ENCODE measurements around the gene TAF11L3. TPM values are rescaled to one million over a fixed set of nuclear protein-coding genes. Genes with fewer than 3 reads are reported as not detected.
"Not testable (repeated sequence)": the region's sequence is repeated elsewhere in the genome, so short reads cannot be mapped to it uniquely, and the experiment has no call there.

The TAF11L3 gene
- total RNA-seq (2014; rRNA removed; shearing (Covaris generic)) (not detected in 2 replicates), total RNA-seq (2022) (not detected in 2 replicates), Bru-seq, nascent RNA (not detected), BruChase-seq, experiment 1, labeled RNA remaining after a 6-hour chase (not detected), BruChase-seq, experiment 2, labeled RNA remaining after a 2-hour chase (not detected)
- long read RNA-seq = 0 reads

DNA sequence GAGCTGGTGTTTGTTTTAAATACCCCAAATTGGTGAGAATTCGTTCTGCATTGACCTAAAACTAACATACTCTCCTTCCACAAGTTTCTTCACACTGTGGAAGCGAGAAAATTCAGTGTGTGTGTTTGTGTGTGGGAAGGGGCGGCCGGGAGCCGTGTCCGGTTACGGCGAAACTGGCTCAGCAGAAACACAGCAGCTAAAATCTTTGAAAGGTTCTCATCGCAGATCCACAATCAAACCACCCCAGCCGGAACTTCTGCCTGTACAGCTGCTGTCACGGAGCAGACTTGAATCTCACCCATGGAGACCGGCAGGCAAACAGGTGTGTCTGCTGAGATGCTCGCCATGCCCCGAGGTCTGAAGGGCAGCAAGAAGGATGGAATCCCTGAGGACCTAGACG, at the start of gene TAF11L3:
TSS of gene TAF11L3 (plus strand) at position 301 of the 400 bp plus-strand sequence.
- CTCF ChIA-PET (ENCODE audit: unreplicated experiment); POLR2A ChIA-PET; intact Hi-C loops (cut with micrococcal nuclease; ENCODE audit: unreplicated experiment): not testable (repeated sequence)

DNA sequence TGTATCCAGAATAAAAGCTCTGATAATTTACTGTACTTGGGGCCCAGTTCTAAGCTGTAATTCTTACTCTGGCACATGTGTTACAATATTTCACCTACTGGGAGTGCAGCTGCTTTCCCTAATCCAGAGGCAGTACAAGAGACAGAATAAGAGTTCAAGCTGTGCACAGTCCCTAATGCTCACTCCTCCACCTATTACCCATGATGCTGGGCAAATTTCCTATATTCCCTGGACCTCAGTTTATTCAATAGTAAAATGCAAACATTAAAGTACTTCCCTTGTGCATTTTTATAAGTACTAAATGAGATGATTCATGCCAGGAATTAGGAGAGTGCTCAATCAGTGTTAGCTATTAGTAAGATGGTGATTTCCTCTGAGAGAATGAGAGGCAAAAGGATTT, 48.1 kb upstream of the TAF11L3 start:
- Histone ChIP-seq H4K20me1 (ENCODE audit: insufficient read depth, low read length) (no peaks in the 10 kb centered on the region), H3K9me2 (ENCODE audit: insufficient read depth, low read length) (no peaks in the 10 kb centered on the region), H3K4me2 (ENCODE audit: low read length) (no peak overlapping the region), H3K4me3 (ENCODE audit: low read depth, low read length, poor library complexity, severe bottlenecking) (no peak overlapping the region), H2AFZ (ENCODE audit: low read length) (no peak overlapping the region), H3K27ac (ENCODE audit: low read depth, low read length, poor library complexity, severe bottlenecking) (no peak overlapping the region), H3K36me3 (ENCODE audit: insufficient read depth, low read length) (no peaks in the 10 kb centered on the region), H3K4me1 (ENCODE audit: insufficient read depth, low read length, poor library complexity, severe bottlenecking) (peaks cover 7% of the 10 kb centered on the region), H3K79me2 (ENCODE audit: insufficient read depth, low read depth, low read length) (no peaks in the 10 kb centered on the region), H3K9me3 (ENCODE audit: low read length) (no peaks in the 10 kb centered on the region)
- CTCF ChIA-PET (ENCODE audit: unreplicated experiment) = no interaction called here
- no peak for DNase-seq (ENCODE audit: low spot score)
- POLR2A ChIA-PET = interaction anchor here (0.9 kb wide), 1 partner anchor 8 kb away, joined by 3 read pairs; no protein-coding TSS in a partner anchor
- no TSS peak for BruUV-seq (replicated peaks)
- TF ChIP-seq EZH2phosphoT487 (IDR thresholded peaks at IDR 0.05; ENCODE audit: borderline replicate concordance, low read depth, low read length) (no peak), CTCF (conservative IDR thresholded peaks at IDR 0.05; ENCODE audit: low read length) (no peak)
- intact Hi-C loops (cut with micrococcal nuclease; ENCODE audit: unreplicated experiment) = no loop called here

More for the DNA sequence above, at the start of gene TAF11L3:
- H3K79me2 ChIP-seq (ENCODE audit: insufficient read depth, low read depth, low read length); H3K4me1 ChIP-seq (ENCODE audit: insufficient read depth, low read length, poor library complexity, severe bottlenecking); H3K9me2 ChIP-seq (ENCODE audit: insufficient read depth, low read length); H3K36me3 ChIP-seq (ENCODE audit: insufficient read depth, low read length); H2AFZ ChIP-seq (ENCODE audit: low read length); H4K20me1 ChIP-seq (ENCODE audit: insufficient read depth, low read length); BruUV-seq (replicated peaks); H3K4me2 ChIP-seq (ENCODE audit: low read length); H3K4me3 ChIP-seq (ENCODE audit: low read depth, low read length, poor library complexity, severe bottlenecking); H3K27ac ChIP-seq (ENCODE audit: low read depth, low read length, poor library complexity, severe bottlenecking); H3K9me3 ChIP-seq (ENCODE audit: low read length); DNase-seq (ENCODE audit: low spot score): not testable (repeated sequence)

- intact Hi-C loops (cut with micrococcal nuclease; ENCODE audit: unreplicated experiment); DNase-seq (ENCODE audit: low spot score); H3K79me2 ChIP-seq (ENCODE audit: insufficient read depth, low read depth, low read length); H3K4me2 ChIP-seq (ENCODE audit: low read length); H3K9me3 ChIP-seq (ENCODE audit: low read length); H4K20me1 ChIP-seq (ENCODE audit: insufficient read depth, low read length); H3K27ac ChIP-seq (ENCODE audit: low read depth, low read length, poor library complexity, severe bottlenecking); H2AFZ ChIP-seq (ENCODE audit: low read length); BruUV-seq (replicated peaks); H3K36me3 ChIP-seq (ENCODE audit: insufficient read depth, low read length); CTCF ChIA-PET (ENCODE audit: unreplicated experiment); H3K4me3 ChIP-seq (ENCODE audit: low read depth, low read length, poor library complexity, severe bottlenecking); H3K9me2 ChIP-seq (ENCODE audit: insufficient read depth, low read length): not testable (repeated sequence)
- peaks cover 16% of the 10 kb centered on the region for H3K4me1 ChIP-seq (ENCODE audit: insufficient read depth, low read length, poor library complexity, severe bottlenecking)
- POLR2A ChIA-PET = interaction anchor here (0.6 kb wide), 1 partner anchor 308 kb away, joined by 3 read pairs; no protein-coding TSS in a partner anchor
Observed at GRCh38 chr5:17475064-17475463, 43.1 kb upstream of the TAF11L3 start.

GRCh38 chr5:17477043-17477442, 41.1 kb upstream of the TAF11L3 start:
- Histone ChIP-seq H3K9me2 (ENCODE audit: insufficient read depth, low read length) (no peaks in the 10 kb centered on the region), H3K4me3 (ENCODE audit: low read depth, low read length, poor library complexity, severe bottlenecking) (no peak overlapping the region), H3K36me3 (ENCODE audit: insufficient read depth, low read length) (no peaks in the 10 kb centered on the region), H3K4me1 (ENCODE audit: insufficient read depth, low read length, poor library complexity, severe bottlenecking) (peaks cover 16% of the 10 kb centered on the region), H3K79me2 (ENCODE audit: insufficient read depth, low read depth, low read length) (no peaks in the 10 kb centered on the region), H4K20me1 (ENCODE audit: insufficient read depth, low read length) (no peaks in the 10 kb centered on the region), H3K27ac (ENCODE audit: low read depth, low read length, poor library complexity, severe bottlenecking) (no peak overlapping the region), H3K4me2 (ENCODE audit: low read length) (no peak overlapping the region), H3K9me3 (ENCODE audit: low read length) (no peaks in the 10 kb centered on the region), H2AFZ (ENCODE audit: low read length) (0 out of 2 replicates have a peak overlapping the region, but pooled peaks have one; percentile 59)
- TF ChIP-seq EZH2phosphoT487 (IDR thresholded peaks at IDR 0.05; ENCODE audit: borderline replicate concordance, low read depth, low read length) = no peak
- TF ChIP-seq CTCF (conservative IDR thresholded peaks at IDR 0.05; ENCODE audit: low read length) = no peak
- intact Hi-C loops (cut with micrococcal nuclease; ENCODE audit: unreplicated experiment) = no loop called here
- POLR2A ChIA-PET = interaction anchor here (0.5 to 0.9 kb wide), 2 partner anchors 12 to 1548 kb away, joined by 4 to 5 read pairs; no protein-coding TSS in a partner anchor
- no TSS peak for BruUV-seq (replicated peaks)
- CTCF ChIA-PET (ENCODE audit: unreplicated experiment) = no interaction called here
- DNase-seq (ENCODE audit: low spot score) = no peak

All from OCI-LY7 (cell line).